GM21723 (cell line): ENCODE results near the gene RPL18.

Source experiments
- ATAC-seq: cut with Tn5 transposase; IDR thresholded peaks from one replicate; pipeline ENCODE4 v1.9.1; 2021; ENCODE audit warnings: mild to moderate bottlenecking, moderate library complexity; ENCODE audit not compliant: unreplicated experiment

RPL18 gene

DNA sequence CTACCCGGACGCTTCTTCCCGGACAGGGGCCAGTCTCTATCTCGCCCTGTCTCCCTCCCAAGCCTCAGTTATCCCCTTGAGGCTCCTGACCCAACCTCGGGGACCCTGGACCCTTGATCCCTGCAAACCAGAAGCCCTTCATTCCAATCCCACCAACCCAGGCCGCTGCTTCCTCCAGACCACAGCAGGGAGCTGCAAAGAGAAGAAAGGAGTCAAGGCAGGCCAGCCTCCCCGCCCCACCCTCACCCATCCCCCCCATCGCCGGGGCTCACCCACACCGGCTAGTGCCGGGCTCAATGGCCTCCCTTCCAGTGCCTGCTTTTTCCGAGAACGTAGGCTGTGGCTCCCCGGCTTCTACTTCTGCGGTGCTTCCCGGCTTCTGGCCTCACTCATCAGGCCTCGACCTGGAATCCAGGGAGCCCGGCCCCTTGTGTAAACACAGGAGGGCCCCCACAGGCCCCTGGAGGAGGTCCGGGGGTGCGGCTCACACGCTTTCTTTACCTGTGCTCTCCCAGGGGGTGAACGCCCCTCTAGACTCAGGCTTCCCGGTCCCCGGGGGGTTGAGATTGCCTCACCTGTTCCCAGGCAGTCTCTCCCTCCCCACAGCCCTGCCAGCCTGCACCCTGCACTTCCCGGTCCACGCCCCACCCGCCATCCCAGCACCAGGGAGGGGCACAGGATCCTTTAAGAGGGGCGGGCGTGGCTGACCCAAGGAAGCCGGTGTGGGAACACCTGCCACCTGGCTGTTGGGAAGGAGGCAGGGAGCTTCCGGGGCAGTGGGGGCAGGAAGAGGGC is 4.3 kb downstream of the RPL18 start, which contains the start of gene FAM83E:
FAM83E (minus strand) TSS at position 641 of the 795 bp plus-strand sequence. CDS start 1,704 bp downstream, outside the sequence.
- ATAC-seq, result no peak

DNA sequence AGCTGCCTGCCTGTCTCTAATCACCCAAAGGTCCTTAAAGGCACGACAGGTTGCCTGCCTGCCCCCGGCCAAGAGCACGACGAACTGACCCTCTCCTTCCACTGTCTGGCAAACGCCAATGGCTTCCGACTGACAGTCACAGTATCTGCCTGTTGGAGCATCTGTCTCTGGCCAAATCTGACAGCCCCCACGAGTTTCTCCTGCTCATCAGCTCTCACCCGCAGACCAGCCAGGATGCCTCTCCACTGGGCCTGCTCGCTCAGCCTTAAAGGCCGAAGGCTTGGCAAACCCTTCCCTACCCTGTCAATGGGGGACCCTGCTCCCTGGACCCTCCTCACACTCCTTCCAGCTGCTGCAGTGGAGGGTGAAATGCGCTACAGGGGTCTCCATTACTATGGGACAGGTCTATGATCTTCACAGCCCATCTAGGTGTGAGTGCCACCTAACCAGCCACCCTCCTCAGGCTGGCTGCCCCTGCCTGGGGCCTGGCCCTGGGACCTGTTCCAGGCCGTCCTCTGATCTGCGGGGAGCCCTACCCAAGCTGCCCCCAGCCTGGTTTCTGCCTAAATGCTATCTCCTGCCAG is 5.0 kb downstream of the RPL18 start:
- no peak for ATAC-seq

DNA sequence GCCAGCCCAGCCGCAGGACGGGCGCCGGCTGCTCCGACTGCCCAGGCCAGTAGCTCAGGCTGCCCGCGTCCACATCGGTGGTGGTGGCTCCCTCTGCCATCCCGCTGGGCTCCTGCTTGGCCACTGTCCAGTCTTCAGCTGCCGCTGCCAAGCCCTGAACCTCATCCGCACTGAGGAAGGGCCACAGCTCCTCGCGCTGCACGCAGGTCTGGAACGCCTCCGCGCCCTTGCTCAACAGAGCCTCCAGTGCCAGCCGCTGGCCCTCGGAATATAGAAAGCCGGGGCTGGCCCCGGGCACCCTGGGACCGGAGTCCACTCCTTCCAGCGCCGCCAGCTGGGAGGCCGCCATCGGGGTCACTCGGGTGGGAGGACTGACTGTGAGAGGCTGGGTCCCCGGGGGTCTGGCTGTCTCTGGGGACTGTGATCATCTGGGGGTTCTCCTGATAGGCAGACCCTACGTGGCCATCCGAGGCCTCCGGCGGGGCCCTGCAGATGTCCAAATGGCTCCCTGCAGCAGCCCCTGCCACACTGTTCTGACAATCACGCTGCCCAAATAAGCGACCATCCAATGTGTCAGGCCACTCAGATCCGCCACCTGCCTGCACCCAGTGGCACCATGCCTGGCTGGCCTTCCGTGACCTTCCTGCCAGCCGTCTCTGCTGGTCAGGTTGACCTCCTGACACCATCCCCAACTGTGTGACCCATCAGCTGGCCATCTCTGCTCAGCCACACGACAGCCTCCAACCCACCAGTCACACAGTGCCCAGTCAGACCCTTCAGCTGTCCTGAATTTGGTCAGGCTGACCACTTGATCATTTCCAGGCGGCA is 5.7 kb downstream of the RPL18 start:
- no peak for ATAC-seq

DNA sequence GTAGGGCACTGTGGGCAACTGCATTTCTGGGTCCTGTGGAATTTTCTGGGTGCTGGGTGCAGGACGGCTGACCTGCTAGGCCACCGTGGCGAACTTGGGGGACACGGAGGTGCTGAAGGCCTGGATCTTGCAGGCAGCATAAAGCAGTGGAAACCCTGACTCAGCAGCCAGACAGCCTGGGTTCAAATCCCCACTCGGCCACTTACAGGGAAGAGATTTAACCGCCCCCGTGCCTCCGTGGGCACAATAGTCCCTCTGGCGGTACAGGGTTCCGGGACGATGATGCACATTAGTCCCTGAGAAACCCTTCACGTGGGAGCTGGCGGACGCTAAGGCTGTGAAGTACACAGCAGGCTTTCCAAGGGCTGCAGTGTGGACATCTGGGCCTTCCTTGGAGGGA is 7.1 kb downstream of the RPL18 start:
- no peak for ATAC-seq

DNA sequence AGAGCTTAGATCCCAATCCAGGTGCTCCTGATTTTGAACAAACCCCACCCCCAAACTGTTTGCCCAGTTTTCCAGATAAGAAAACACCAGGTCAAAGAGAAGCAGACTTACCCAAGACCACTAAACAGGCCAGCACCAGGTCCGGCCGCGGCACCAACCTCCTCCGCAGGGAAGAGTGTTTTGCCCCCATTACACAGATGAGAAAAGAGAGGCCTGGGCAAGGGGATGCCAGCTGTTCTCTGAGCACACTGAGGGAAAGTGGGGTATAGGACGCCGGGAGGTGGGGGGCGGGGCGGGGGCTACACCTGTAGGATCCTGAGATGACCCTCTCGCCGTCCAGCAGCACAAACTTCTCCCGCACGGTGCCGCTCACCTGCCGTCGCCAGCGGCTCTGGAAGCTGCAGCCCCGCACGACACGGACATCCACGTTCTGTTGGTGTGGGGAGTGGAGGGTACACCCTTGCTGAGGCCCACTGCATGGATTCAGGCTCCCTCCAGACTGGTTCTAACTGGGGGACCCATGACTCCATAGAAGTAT is 9.3 kb downstream of the RPL18 start:
- ATAC-seq, result no peak

DNA sequence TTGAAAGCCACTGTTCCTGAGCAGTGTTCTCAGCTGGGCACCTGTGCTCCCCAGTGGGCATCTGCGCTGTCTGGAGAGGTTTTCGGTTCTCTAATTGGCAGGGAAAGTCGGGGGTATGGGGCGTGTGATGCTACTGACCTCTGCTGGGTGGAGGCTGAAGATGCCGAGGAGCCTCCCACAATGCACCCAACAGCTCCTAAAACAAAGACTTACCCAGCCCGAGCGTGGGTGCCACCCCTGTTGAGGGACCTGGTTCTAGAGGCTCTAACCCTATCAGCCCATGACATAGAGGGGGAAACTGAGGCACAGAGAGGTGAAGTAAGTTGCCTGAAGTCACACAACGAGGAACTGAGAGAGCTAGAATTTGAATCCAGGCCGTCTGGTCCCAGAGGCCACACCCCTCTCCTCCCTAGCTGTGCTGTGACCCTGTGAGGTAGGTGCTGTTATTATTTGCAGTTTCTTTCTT is 10.1 kb downstream of the RPL18 start:
- ATAC-seq, result no peak

DNA sequence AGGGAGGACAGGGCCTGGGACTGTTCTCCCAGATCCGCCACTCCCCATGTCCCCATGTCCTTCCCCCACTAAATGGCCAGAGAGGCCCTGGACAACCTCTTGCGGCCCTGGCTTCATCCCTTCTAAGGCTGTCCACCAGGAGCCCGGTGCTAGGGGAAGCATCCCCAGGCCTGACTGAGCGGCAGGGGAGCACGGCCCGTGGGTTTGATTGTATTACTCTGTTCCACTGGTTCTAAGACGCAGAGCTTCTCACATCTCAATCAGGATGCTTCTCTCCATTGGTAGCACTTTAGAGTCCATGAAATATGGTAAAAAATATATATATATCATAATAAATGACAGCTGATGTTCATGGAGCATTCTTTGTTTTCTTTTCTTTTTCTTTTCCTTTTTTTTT is 11.6 kb downstream of the RPL18 start:
- ATAC-seq, result no peak

DNA sequence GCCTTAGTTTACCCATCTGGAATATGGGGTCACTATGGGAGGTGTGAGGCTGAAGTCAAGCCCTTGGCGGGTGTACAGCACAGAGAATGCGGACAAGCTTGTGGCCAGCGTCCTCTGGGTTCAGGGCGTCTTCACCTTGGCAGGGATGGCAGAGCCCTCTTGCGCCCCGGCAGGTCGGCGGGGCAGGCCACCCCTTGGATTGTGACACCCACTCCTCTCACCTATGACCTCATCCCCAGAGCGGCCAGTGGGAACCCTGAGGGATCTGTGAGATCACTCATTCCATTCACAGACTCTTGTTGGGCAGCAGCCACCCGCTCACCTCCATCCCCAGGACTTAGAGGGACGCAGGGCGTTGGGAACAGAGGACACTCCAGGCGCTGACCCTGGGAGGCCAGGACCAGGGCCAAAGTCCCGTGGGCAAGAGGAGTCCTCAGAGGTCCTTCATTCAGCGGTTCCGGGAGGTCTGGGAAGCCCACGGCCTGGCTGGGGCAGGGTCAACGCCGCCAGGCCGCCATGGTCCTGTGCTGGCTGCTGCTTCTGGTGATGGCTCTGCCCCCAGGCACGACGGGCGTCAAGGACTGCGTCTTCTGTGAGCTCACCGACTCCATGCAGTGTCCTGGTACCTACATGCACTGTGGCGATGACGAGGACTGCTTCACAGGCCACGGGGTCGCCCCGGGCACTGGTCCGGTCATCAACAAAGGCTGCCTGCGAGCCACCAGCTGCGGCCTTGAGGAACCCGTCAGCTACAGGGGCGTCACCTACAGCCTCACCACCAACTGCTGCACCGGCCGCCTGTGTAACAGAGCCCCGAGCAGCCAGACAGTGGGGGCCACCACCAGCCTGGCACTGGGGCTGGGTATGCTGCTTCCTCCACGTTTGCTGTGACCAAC is 12.3 kb downstream of the RPL18 start, which contains the start of gene SPACA4:
SPACA4 (plus strand) TSS at position 280 of the 896 bp plus-strand sequence; CDS start at position 517, 237 bp downstream.
- ATAC-seq, result no peak

DNA sequence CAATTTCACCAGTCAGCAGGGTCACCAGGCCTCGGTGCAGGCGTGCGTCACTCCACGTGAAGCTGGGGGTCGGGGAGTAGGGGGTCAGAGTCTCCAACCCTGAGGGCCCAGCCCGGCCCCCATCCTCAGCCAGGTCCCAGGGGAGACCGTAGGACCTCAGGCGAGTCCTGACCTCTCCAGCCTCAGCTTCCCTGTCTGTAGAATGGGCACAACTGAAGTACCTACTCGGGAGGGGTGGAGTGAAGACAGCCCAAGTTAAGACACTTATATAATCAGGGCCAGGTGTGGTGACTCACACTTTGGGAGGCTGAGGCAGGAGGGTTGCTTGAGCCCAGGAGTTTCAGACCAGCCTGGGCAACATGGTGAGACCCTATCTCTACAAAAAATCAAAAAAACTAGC is 15.1 kb downstream of the RPL18 start:
- ATAC-seq, result no peak

DNA sequence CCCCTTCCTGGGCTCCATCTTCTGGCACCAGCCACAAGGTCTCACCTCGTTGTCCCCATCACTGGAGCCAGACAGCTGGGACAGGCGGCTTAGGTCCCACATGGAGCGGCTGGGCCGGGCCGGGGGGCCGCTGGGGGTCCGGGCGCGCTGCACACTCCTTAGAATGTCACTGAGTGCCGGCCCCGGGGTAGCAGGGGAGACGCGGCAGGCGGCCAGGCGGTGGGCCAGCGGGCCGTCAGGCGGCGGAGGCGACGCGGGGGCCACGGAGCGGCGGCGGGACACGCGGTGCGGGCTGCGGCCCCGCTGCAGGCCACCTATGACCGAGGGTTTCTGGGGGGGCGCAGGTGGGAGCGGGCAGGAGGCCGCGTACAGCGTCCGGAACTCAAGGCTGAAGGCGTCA is 15.5 kb downstream of the RPL18 start:
- ATAC-seq, result no peak

DNA sequence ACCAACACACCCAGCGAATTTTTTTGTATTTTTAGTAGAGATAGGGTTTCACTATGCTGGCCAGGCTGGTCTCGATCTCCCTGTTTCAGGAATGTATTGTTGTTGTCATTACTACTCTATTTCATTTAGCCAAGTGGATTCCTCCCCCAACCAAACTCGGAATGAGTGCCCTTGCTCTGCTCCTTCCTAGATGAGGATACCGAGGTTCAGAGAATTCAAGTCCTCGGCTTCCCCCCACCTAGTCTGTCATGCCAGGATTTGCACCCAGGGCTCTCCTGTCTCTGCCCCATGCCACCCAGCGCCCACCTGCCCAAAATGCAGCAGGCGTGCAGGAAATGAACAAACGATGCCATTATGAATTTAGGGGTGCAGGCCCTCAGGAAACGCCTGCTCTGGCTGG is 16.0 kb downstream of the RPL18 start:
- no peak for ATAC-seq

DNA sequence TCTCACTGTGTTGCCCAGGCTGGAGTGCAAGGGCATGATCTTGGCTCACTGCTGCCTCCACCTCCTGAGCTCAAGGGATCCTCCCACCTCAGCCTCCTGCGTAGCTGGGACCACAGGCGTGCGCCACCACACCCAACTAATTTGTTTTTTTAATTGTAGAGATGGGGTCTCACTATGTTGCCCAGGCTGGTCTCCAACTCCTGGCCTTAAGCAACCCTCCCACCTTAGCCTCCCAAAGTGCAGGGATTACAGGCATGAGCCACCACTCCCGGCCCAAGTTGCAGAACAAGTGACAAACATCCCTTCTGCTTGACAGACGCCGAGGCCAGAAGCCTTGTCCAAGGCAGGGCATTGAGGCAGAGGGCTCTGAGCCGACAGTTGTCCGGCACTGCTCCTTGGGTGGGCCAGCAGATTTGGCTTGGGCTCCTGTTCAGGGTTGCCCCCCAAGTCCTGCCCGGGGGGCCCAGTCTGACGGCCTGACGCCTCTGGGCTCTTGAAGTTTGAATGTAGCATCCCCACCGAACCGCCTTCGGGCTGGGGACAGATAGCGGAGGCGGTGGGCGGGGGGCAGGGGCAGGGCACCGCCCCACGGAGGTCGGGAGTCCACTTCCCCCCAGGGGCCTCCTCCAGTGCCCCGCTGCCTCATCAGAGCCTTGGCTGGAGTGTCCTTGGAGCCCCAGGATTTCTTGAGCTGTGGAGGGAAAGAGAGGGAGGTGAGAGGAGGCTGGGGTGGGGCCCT is 18.1 kb downstream of the RPL18 start:
- no peak for ATAC-seq

DNA sequence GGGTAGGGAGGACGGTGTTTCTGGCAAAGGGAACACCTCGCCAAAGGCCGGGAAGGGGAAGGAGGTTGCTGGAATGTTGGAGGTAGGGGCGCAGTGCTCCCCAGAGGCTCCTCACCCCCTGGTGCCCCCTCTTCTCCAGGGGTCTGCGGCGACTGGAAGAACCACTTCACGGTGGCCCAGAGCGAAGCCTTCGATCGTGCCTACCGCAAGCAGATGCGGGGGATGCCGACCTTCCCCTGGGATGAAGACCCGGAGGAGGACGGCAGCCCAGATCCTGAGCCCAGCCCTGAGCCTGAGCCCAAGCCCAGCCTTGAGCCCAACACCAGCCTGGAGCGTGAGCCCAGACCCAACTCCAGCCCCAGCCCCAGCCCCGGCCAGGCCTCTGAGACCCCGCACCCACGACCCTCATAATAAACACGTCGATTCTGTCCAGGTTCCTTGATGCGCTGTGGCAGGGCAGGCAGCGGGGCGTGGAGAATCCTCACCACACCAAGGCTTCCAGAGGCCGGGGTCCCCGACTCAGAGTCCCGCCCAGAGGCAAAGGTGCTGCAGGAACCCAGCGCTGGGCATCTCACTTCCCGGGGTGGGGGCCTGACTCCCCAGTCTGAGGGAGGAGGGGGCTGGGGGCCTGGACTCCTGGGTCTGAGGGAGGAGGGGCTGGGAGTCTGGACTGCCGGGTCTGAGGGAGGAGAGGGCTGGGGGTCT is 19.8 kb downstream of the RPL18 start:
- no peak for ATAC-seq

DNA sequence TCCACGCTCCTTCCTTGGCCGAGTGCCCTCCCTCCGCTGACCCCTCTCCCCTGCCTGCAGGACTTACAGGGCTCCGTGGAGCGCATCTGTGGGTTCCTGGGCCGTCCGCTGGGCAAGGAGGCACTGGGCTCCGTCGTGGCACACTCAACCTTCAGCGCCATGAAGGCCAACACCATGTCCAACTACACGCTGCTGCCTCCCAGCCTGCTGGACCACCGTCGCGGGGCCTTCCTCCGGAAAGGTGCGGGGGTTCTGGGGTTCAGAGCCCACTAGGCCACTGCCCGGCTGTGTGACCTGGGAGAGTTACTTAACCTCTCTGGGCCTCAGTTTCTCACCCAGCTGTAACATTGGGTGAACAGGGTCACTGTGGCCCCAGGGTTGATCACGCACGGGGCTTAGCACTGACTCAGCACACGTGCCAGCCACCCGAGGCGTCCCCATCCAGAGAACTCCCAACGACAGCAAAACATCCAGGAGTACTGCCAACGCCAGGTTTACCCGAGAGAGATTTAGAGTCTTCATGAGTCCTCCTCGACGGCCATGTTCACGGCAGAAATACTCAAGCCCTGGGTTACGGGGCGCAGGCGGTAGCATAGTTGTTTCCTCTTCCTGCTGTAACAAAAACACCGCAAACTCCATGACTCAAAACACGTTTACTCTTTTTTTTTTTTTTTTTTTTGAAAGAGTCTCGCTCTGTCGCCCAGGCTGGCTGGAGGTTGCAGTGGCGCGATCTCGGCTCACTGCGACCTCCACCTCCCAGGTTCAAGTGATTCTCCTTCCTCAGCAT is 22.1 kb downstream of the RPL18 start:
- ATAC-seq, result no peak

DNA sequence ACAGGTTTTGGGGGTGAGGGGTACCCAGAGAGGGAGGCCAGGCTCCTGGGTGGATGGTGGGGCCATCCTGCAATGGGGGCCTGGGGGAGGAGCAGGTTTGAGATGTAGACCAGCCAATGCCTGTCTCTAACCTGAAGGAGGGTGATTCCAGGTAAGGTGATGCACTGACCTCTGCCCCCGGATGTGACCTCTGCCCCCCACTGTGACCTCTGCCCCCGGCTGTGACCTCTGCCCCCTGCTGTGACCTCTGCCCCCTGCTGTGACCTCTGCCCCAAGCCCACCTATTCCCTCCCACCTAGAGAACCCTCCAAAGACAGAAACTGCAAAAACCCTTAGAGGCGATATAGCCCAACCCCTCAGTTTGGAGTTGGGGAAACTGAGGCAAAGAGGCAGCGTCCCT is 22.7 kb downstream of the RPL18 start:
- no peak for ATAC-seq

DNA sequence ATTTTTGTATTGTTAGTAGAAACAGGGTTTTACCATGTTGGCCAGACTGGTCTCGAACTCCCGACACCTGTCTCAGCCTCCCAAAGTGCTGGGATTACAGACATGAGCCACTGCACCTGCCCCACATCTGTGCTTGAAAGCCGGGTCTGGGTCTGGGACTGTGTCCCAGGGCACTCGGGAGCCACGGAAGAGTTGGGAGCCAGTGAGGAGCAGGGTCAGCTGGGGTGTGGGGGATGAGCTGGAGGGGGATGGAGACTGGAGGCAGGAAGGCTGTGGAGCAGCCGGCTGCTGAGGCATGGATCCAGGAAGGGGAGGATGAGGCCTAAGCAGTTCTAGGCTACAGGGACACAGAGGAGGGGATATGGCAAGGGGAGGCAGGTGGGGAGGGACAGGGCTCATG is 23.1 kb downstream of the RPL18 start:
- no peak for ATAC-seq

DNA sequence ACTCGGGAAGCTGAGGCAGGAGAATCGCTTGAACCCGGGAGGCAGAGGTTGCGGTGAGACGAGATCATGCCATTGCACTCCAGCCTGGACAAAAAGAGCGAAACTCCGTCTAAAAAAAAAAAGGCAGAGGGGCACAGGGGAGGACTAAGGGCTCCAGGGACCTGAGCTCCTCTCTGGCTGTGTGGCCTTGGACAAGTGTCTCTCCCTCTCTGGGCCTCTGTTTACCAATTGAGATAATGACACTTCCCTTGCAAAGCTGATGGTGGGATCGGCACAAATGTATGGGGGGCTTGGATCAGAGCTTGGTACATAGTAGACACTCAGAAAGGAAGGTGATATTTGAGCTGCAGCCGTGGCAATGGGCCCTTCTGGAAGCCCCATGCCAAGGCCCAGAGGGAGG is 23.8 kb downstream of the RPL18 start:
- no peak for ATAC-seq

DNA sequence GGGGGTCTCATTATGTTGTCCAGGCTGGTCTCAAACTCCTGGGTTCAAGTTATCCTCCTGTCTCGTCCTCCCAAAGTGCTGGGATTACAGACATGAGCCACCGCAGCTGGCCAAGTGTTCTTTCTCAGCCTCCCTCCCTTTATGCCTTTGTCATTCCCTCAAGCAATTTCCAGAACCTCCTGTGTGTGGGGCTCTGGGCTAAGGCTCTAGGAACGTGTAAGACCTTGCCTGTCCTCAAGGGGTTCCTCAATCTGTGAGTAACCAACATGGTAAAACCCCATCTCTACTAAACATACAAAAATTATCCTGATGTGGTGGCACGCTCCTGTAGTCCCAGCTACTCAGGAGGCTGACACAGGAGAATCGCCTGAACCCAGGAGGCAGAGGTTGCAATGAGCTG is 28.0 kb downstream of the RPL18 start:
- no peak for ATAC-seq
